Measurements from ENCODE around the gene C17orf100. TPM values are rescaled to one million over a fixed set of nuclear protein-coding genes. Genes with fewer than 3 reads are reported as not detected.

The C17orf100 gene
- total RNA-seq, 1 donor from 2014 or later = 3.2 TPM

DNA sequence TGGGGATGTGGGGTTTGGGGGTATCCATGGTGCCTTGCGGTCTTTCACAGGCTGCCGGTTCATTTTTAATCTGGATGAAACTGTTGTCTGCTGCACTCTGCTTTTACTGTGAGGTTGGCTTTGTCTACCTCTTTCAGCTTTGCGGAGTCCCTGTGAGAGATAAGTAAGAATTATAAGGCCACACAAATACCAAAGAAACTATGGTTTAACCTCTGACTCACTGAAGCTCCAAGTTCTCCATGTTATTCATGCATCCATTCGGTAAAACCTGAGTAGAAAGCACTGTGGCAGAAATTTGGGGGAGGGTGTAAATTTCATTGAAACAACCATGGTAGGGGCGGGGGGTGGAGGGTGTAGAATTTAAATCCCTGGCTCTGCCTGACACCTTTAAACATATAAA, 41.6 kb upstream of the C17orf100 start:
- Mint-ChIP-seq H3K27ac (ENCODE audit: unreplicated experiment) (no peak overlapping the region), H3K36me3 (ENCODE audit: unreplicated experiment) (peaks cover 48% of the 10 kb centered on the region), H3K9me3 (ENCODE audit: unreplicated experiment) (no peaks in the 10 kb centered on the region), H3K4me3 (ENCODE audit: unreplicated experiment) (no peak overlapping the region), H3K27me3 (ENCODE audit: unreplicated experiment) (no peaks in the 10 kb centered on the region), H3K4me1 (ENCODE audit: unreplicated experiment) (peaks cover 5% of the 10 kb centered on the region)
- TF ChIP-seq, protein P1, sequence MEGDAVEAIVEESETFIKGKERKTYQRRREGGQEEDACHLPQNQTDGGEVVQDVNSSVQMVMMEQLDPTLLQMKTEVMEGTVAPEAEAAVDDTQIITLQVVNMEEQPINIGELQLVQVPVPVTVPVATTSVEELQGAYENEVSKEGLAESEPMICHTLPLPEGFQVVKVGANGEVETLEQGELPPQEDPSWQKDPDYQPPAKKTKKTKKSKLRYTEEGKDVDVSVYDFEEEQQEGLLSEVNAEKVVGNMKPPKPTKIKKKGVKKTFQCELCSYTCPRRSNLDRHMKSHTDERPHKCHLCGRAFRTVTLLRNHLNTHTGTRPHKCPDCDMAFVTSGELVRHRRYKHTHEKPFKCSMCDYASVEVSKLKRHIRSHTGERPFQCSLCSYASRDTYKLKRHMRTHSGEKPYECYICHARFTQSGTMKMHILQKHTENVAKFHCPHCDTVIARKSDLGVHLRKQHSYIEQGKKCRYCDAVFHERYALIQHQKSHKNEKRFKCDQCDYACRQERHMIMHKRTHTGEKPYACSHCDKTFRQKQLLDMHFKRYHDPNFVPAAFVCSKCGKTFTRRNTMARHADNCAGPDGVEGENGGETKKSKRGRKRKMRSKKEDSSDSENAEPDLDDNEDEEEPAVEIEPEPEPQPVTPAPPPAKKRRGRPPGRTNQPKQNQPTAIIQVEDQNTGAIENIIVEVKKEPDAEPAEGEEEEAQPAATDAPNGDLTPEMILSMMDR (IDR thresholded peaks at IDR 0.05) = no peak
- no peak for DNase-seq (ENCODE audit: extremely low spot score, unreplicated experiment)

DNA sequence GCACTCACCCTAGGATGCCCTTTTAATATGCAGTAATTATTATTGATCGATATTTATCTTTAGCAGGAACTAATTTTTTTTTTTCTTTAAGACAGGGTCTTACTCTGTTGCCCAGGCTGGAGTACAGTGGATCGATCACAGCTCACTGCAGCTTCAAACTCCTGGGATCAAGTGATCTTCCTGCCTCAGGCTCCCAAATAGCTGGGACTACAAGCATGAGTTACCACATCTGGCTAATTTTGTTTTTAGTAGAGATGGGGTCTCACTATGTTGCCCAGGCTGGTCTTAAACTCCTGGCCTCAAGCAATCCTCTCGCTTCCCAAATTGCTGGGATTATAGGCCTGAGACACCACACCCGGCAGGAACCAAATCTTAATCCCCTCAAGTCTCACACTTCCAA, 40.3 kb upstream of the C17orf100 start:
- peaks cover 45% of the 10 kb centered on the region for H3K36me3 Mint-ChIP-seq (ENCODE audit: unreplicated experiment)
- peaks cover 5% of the 10 kb centered on the region for H3K4me1 Mint-ChIP-seq (ENCODE audit: unreplicated experiment)
- no peaks in the 10 kb centered on the region for H3K9me3 Mint-ChIP-seq (ENCODE audit: unreplicated experiment)
- TF ChIP-seq, protein P1 (IDR thresholded peaks at IDR 0.05) = no peak
- no peaks in the 10 kb centered on the region for H3K27me3 Mint-ChIP-seq (ENCODE audit: unreplicated experiment)
- no peak overlapping the region for H3K4me3 Mint-ChIP-seq (ENCODE audit: unreplicated experiment)
- DNase-seq (ENCODE audit: extremely low spot score, unreplicated experiment) = no peak
- no peak overlapping the region for H3K27ac Mint-ChIP-seq (ENCODE audit: unreplicated experiment)

DNA sequence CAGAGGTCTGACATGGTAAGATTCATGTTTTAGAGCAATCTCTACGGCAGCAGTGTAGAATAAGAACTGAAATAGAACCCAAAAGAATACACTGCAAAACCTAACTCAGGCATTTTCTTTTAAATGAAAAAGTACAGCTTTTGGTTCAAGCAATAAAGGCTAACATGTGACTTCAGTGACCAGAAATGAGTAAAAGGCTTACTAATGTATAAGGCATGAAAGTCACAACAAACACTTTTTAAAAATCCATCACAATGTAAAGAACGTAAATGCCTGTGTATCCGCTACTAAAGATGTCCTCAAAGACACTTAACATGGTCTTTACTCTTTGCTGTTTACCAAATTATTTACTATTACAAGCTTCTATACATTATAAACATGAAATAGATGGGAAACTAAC, 27.6 kb upstream of the C17orf100 start:
- Mint-ChIP-seq H3K9me3 (ENCODE audit: unreplicated experiment) (no peaks in the 10 kb centered on the region), H3K4me3 (ENCODE audit: unreplicated experiment) (no peak overlapping the region), H3K27ac (ENCODE audit: unreplicated experiment) (no peak overlapping the region), H3K27me3 (ENCODE audit: unreplicated experiment) (no peaks in the 10 kb centered on the region), H3K36me3 (ENCODE audit: unreplicated experiment) (peaks cover 39% of the 10 kb centered on the region), H3K4me1 (ENCODE audit: unreplicated experiment) (peaks cover 5% of the 10 kb centered on the region)
- no peak for DNase-seq (ENCODE audit: extremely low spot score, unreplicated experiment)
- TF ChIP-seq, protein P1 (IDR thresholded peaks at IDR 0.05) = no peak

GRCh38 chr17:6626616-6627015, 24.9 kb upstream of the C17orf100 start:
- H3K9me3 Mint-ChIP-seq (ENCODE audit: unreplicated experiment) = no peaks in the 10 kb centered on the region
- TF ChIP-seq, protein P1 (IDR thresholded peaks at IDR 0.05) = no peak
- DNase-seq (ENCODE audit: extremely low spot score, unreplicated experiment) = no peak
- peaks cover 5% of the 10 kb centered on the region for H3K4me1 Mint-ChIP-seq (ENCODE audit: unreplicated experiment)
- H3K27me3 Mint-ChIP-seq (ENCODE audit: unreplicated experiment) = no peaks in the 10 kb centered on the region
- peaks cover 51% of the 10 kb centered on the region for H3K36me3 Mint-ChIP-seq (ENCODE audit: unreplicated experiment)
- no peak overlapping the region for H3K27ac Mint-ChIP-seq (ENCODE audit: unreplicated experiment)
- H3K4me3 Mint-ChIP-seq (ENCODE audit: unreplicated experiment) = no peak overlapping the region

DNA sequence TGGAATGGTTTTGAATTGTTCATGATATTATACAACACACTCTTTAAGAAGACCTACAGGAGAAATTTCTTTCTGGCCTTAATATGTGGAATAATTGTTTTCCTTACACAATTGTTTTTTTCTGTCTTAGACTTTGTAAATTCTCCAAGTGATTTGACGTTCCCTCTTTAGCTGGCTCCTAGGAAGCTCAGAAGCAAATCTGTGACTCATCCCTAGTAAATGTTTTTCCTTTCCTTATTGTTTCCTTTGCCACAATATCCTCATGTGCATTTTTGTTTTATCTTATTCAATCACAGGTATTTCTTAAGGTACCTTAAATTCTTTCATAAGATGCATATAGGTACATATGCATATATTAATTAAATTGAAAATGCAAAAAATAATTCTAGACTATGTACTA, 24.5 kb upstream of the C17orf100 start:
- no peak overlapping the region for H3K4me3 Mint-ChIP-seq (ENCODE audit: unreplicated experiment)
- TF ChIP-seq, protein P1 (IDR thresholded peaks at IDR 0.05) = no peak
- DNase-seq (ENCODE audit: extremely low spot score, unreplicated experiment) = no peak
- peaks cover 5% of the 10 kb centered on the region for H3K4me1 Mint-ChIP-seq (ENCODE audit: unreplicated experiment)
- H3K9me3 Mint-ChIP-seq (ENCODE audit: unreplicated experiment) = no peaks in the 10 kb centered on the region
- H3K27ac Mint-ChIP-seq (ENCODE audit: unreplicated experiment) = no peak overlapping the region
- H3K36me3 Mint-ChIP-seq (ENCODE audit: unreplicated experiment) = peaks cover 51% of the 10 kb centered on the region
- no peaks in the 10 kb centered on the region for H3K27me3 Mint-ChIP-seq (ENCODE audit: unreplicated experiment)
